Endometrium (tissue), 2 donors: ENCODE data around the gene ENHO.

Experiments used
- FAIRE-seq: peaks from 2 replicates; lab custom pipeline; 2012; peaks lifted over from hg19 to GRCh38; lab: Jason Lieb, UNC
- donor health status: control.
- donor health status: control.

Gene ENHO

GRCh38 chr9:34475097-34475496 is 47.7 kb downstream of the ENHO start:
- no peak for FAIRE-seq
